ENCODE data around the gene SLC7A9.

DNA sequence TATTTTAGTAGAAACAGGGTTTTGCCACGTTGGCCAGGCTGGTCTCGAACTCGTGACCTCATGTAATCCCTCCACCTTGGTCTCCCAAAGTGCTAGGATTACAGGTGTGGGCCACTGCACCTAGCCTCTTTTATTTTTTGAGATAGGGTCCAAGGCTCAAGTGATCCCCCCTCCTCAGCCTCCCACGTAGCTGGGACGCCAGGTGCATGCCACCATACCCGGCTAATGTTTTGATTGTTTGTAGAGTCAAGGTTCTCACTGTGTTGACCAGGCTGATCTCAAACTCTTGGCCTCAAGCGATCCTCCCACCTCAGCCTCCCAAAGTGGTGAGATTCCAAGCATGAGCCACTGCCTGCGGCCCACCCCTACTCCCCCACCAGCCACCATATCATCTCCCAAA, 6.3 kb downstream of the SLC7A9 start:
- TF ChIP-seq POLR2AphosphoS5 (IDR thresholded peaks at IDR 0.05) (no peak), EP300 (IDR thresholded peaks at IDR 0.05) (no peak)
- TF ChIP-seq, protein P1, sequence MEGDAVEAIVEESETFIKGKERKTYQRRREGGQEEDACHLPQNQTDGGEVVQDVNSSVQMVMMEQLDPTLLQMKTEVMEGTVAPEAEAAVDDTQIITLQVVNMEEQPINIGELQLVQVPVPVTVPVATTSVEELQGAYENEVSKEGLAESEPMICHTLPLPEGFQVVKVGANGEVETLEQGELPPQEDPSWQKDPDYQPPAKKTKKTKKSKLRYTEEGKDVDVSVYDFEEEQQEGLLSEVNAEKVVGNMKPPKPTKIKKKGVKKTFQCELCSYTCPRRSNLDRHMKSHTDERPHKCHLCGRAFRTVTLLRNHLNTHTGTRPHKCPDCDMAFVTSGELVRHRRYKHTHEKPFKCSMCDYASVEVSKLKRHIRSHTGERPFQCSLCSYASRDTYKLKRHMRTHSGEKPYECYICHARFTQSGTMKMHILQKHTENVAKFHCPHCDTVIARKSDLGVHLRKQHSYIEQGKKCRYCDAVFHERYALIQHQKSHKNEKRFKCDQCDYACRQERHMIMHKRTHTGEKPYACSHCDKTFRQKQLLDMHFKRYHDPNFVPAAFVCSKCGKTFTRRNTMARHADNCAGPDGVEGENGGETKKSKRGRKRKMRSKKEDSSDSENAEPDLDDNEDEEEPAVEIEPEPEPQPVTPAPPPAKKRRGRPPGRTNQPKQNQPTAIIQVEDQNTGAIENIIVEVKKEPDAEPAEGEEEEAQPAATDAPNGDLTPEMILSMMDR (IDR thresholded peaks at IDR 0.05), result no peak

All from sigmoid colon (tissue), 4 donors.